Nephron progenitor cell (in vitro differentiated cells): ENCODE measurements around the gene PTH2.

Source experiments
- DNase-seq: peaks from one replicate; pipeline ENCODE4 v3.0.0; 2021
- H3K27ac Mint-ChIP-seq: 2 replicates; pipeline ENCODE4 v1.8.0; 2021; ENCODE audit warnings: mild to moderate bottlenecking, moderate library complexity, mixed read lengths
- H3K27me3 Mint-ChIP-seq: 2 replicates; pipeline ENCODE4 v1.8.0; 2021; ENCODE audit warnings: mild to moderate bottlenecking, low read depth, mixed read lengths; ENCODE audit not compliant: poor library complexity
- H3K36me3 Mint-ChIP-seq: 2 replicates; pipeline ENCODE4 v1.8.0; 2021; ENCODE audit warnings: low read depth, mixed read lengths
- H3K4me1 Mint-ChIP-seq: 2 replicates; pipeline ENCODE4 v1.8.0; 2021; ENCODE audit warnings: mixed read lengths
- H3K4me3 Mint-ChIP-seq: 2 replicates; pipeline ENCODE4 v1.8.0; 2021; ENCODE audit warnings: mild to moderate bottlenecking, moderate library complexity, mixed read lengths
- H3K9me3 Mint-ChIP-seq: 2 replicates; pipeline ENCODE4 v1.8.0; 2021; ENCODE audit warnings: mild to moderate bottlenecking, moderate library complexity, mixed read lengths
- TF ChIP-seq, protein P1 (sequence below): fragments of 200-600 bp; sonication (generic); IDR thresholded peaks from 2 replicates; pipeline ENCODE4 v1.5.0; 2021; ENCODE audit warnings: antibody characterized with exemption

Gene PTH2, protein sequence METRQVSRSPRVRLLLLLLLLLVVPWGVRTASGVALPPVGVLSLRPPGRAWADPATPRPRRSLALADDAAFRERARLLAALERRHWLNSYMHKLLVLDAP

DNA sequence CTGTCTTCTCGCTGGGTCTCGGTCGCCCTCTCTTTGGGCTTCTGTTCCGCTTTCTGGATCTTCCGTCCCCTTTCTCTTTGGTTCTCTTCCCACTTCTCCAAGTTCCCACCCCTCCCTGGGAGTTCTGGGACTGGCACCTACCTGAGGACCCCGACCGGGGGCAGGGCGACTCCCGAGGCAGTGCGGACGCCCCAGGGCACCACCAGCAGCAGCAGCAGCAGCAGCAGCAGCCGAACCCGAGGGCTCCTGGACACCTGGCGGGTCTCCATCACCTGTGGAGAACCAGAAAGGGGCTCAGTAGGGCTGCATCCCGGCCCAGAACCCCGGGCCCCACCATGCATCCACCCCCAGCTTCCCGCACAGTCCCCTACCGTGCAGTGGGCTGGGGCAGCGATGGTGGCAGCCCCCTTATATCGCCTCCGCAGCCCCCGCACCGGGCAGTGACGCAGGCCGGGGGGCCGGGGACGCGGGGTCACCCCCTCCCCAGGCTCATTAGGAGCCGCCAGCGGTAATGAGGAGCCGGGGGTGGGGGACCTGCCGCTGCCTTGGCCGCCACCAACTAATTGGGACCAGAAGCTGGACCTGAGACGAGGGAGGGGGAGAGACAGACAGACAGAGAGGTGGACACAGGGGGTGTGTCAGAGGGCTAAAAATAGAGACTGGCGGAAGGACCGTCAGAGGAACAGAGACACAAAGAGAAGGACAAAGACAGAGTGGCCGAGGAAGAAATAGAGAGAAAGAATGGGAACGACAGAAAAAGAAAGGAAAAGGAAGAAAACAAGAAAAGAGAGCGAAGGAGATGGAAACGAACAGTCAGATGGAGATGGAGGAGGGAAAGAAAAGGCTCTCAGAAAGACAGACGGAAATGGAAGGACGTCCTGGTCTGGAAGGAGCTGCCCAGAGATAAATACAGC, at the start of gene PTH2:
PTH2 (minus strand) TSS at position 371 of the 914 bp plus-strand sequence; CDS start at position 269, 102 bp downstream.
- Mint-ChIP-seq H3K9me3 (no peaks in the 10 kb centered on the region), H3K4me3 (peak within 1 kb of the TSS; percentile 76)

DNA sequence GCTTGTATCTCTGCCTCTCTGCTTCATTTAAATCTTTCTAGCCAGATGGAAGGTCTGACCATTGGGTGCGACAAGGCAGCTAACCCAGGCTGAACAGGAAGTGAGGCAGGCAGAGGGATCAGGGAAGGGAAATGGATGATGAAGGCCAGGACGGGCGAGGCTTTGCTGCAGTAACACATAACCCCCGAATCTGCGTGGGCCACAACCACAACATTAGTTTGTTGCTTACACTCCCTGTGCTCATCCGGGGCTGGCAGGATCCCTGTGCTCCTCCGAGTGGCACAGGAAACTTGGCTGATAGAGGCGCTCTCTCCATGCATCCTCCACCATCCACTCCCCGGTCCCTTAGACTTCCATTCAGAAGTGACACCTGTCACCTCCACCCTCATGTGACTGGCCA, 49.7 kb upstream of the PTH2 start:
- peaks cover 14% of the 10 kb centered on the region for H3K36me3 Mint-ChIP-seq
- H3K4me1 Mint-ChIP-seq, result peaks cover 31% of the 10 kb centered on the region
- TF ChIP-seq, protein P1, sequence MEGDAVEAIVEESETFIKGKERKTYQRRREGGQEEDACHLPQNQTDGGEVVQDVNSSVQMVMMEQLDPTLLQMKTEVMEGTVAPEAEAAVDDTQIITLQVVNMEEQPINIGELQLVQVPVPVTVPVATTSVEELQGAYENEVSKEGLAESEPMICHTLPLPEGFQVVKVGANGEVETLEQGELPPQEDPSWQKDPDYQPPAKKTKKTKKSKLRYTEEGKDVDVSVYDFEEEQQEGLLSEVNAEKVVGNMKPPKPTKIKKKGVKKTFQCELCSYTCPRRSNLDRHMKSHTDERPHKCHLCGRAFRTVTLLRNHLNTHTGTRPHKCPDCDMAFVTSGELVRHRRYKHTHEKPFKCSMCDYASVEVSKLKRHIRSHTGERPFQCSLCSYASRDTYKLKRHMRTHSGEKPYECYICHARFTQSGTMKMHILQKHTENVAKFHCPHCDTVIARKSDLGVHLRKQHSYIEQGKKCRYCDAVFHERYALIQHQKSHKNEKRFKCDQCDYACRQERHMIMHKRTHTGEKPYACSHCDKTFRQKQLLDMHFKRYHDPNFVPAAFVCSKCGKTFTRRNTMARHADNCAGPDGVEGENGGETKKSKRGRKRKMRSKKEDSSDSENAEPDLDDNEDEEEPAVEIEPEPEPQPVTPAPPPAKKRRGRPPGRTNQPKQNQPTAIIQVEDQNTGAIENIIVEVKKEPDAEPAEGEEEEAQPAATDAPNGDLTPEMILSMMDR, result no peak
- H3K9me3 Mint-ChIP-seq, result no peaks in the 10 kb centered on the region
- peaks cover 18% of the 10 kb centered on the region for H3K27me3 Mint-ChIP-seq
- H3K4me3 Mint-ChIP-seq, result no peak overlapping the region
- H3K27ac Mint-ChIP-seq, result no peak overlapping the region
- no peak for DNase-seq

More for the DNA sequence above, at the start of gene PTH2:
- TF ChIP-seq, protein P1, result no peak
- DNase-seq, result no peak
- Mint-ChIP-seq H3K36me3 (no peaks in the 10 kb centered on the region), H3K27me3 (peaks cover 98% of the 10 kb centered on the region), H3K4me1 (peaks cover 77% of the 10 kb centered on the region), H3K27ac (no peak within 1 kb of the TSS)

DNA sequence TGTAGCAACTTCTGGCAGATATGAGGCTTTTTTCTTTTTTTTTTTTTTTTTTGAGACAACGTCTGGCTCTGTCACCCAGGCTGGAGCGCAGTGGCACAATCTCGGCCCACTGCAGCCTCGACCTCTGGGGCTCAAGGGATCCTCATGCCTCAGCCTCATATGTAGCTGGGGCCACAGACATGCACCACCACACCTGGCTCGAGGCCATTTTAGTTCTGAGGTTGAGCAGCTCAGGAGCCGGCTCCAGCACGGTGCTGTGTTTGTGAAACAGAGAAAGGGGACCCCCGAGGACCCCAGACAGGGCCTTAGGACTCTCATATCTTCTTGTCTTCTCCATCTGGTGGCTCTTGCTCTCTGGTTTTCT, 47.4 kb upstream of the PTH2 start:
- no peaks in the 10 kb centered on the region for H3K9me3 Mint-ChIP-seq
- H3K27me3 Mint-ChIP-seq, result peaks cover 14% of the 10 kb centered on the region
- H3K36me3 Mint-ChIP-seq, result peaks cover 14% of the 10 kb centered on the region
- H3K4me1 Mint-ChIP-seq, result peaks cover 21% of the 10 kb centered on the region
- DNase-seq, result no peak
- no peak overlapping the region for H3K4me3 Mint-ChIP-seq
- TF ChIP-seq, protein P1, result no peak
- H3K27ac Mint-ChIP-seq, result peak overlapping the region; percentile 27

DNA sequence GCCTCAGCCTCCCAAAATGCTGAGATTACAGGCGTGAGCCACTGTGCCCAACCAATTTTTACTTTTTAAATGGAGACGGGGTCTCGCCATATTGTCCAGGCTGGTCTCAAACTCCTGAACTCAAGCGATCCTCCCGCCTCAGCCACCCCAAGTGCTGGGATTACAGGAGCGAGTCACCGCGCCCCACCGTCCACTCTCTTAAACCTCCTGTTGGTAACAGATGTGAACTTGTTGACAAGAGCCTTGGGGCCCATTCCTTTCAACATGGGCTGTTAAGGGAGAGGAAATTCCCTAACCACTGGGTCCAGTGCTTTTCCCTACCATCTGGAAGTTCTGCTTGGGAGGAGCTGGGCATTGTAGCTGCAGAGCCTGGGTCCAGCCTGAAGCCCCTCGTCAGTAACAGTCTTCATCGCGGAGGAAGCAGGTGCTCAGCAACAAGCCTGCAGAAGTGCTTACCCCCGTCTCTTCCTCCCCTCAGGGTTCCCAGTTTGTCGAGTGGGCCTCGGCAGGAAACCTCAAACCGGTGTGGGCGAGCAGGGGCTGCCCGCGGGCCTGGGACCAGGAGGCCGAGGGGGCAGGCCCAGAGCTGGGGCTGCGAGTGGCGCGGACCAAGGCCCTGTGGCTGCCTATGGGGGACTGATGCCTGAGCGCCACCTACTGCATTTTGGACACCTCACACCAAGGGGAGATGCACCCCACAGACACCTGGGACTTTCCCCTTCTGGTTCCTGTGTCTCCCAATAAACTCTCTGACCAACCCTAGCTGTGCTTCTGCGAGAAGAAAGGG, 46.8 kb upstream of the PTH2 start:
- no peak for DNase-seq

DNA sequence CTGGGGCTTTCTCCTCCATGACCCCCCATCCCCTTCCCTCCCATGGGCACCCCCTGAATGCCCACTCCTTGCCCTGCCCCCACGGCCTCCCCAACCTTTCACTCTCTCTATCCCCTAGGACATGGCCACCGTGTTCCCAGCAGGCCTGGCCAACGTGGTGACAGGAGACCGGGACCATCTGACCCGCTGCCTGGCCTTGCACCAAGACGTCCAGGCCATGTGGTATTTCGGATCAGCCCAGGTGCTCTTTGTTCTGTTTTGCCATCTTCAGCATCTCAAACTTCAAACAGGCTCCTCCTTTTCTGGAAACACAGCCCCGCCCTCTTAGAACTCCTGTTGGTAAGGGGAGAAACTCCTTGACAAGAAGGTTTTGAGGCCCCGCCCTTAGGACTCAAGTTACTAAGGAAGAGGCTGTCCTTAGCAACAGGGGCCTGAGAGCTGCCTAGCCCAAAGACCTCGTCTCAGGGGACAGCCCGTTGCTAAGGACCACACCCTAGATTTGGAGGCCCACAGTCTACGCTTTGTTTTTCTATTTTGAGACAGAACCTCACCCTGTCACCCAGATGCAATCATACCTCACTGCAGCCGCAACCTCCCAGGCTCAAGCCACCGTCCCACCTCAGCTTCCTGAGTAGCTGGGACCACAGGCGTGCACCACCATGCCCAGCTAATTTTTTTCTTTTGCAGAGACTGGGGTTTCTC, 45.7 kb upstream of the PTH2 start:
- peaks cover 6% of the 10 kb centered on the region for H3K27me3 Mint-ChIP-seq
- peak; percentile 64 for DNase-seq
- H3K27ac Mint-ChIP-seq, result no peak overlapping the region
- peaks cover 8% of the 10 kb centered on the region for H3K4me1 Mint-ChIP-seq
- H3K36me3 Mint-ChIP-seq, result peaks cover 14% of the 10 kb centered on the region
- H3K9me3 Mint-ChIP-seq, result no peaks in the 10 kb centered on the region
- no peak overlapping the region for H3K4me3 Mint-ChIP-seq
- TF ChIP-seq, protein P1, result no peak

More for the DNA sequence above, 46.8 kb upstream of the PTH2 start:
- H3K4me3 Mint-ChIP-seq, result no peak overlapping the region
- H3K4me1 Mint-ChIP-seq, result peaks cover 15% of the 10 kb centered on the region
- TF ChIP-seq, protein P1, result no peak
- H3K27me3 Mint-ChIP-seq, result peaks cover 8% of the 10 kb centered on the region
- H3K36me3 Mint-ChIP-seq, result peaks cover 14% of the 10 kb centered on the region
- H3K9me3 Mint-ChIP-seq, result no peaks in the 10 kb centered on the region
- no peak overlapping the region for H3K27ac Mint-ChIP-seq
